Measurements from ENCODE around the gene MTHFD2L. TPM values are rescaled to one million over a fixed set of nuclear protein-coding genes. Genes with fewer than 3 reads are reported as not detected.

Gene MTHFD2L
- total and polyA plus RNA-seq, 2 donors (not counting 3 experiments of a cell fraction or from before 2014, with no cell fraction given) = 6.9 to 15.2 TPM

DNA sequence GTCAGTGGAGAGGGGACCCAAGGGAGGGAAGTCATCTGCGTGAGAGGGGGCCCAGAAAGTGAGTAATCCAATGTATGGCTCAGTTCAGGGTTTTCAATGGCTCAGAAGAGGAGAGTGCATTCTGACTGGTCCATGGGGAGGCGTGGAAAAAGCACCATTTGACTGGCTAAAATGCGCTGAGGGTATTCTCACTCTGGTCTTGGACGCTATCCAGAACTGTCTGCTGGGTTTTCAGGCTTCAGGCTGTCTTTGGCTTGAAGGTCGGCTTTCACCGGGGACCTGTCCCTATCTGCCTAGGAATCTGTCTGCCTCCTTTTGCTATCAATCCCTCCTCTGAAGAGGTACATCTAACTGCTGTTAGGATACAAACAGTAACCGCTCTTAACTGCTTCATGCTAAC lies 176.7 kb downstream of the MTHFD2L start:
- intact Hi-C loops (cut with micrococcal nuclease) (no loop called here), dilution Hi-C loops (cut with MboI; ENCODE audit: extremely low pct_ligation_motif_present, low sequenced_read_pairs) (no loop called here)
- Histone ChIP-seq H3K4me2 (ENCODE audit: insufficient read depth, low read length) (no peak overlapping the region), H3K9ac (replicated peaks; ENCODE audit: extremely low read depth, insufficient read depth, low read length) (no peak overlapping the region), H3K9me1 (replicated peaks; ENCODE audit: control insufficient read depth, extremely low read depth, insufficient read depth, low read length) (no peaks in the 10 kb centered on the region), H3K27me3 (ENCODE audit: control insufficient read depth in 2 of 2, insufficient read depth in 2 of 2, low read length in 2 of 2) (no peaks in the 10 kb centered on the region), H3K4me1 (ENCODE audit: control insufficient read depth, extremely low read depth, insufficient read depth, low read length) (peaks cover 2% of the 10 kb centered on the region), H3K79me2 (ENCODE audit: control insufficient read depth, insufficient read depth, low read length) (no peaks in the 10 kb centered on the region), H3K36me3 (ENCODE audit: control insufficient read depth in 2 of 2, extremely low read depth in 1 of 2, insufficient read depth in 2 of 2, low read length in 2 of 2) (no peaks in the 10 kb centered on the region), H4K20me1 (replicated peaks; ENCODE audit: control insufficient read depth, extremely low read depth, insufficient read depth, low read length) (no peaks in the 10 kb centered on the region), H3K4me3 (replicated peaks in 1 of 3; ENCODE audit: insufficient read depth in 1 of 3, low read depth in 1 of 3, low read length in 3 of 3) (no peak overlapping the region), H3K9me3 (replicated peaks; ENCODE audit: control insufficient read depth, insufficient read depth, low read length) (no peaks in the 10 kb centered on the region), H2AFZ (ENCODE audit: low read depth, low read length) (no peak overlapping the region), H3K27ac (ENCODE audit: insufficient read depth, low read depth, low read length) (no peak overlapping the region)
- FAIRE-seq = no peak
- ChIA-PET POLR2A (interaction anchor here (0.6 kb wide), 1 partner anchor 1076 kb away, joined by 7 read pairs; no protein-coding TSS in a partner anchor), CTCF (interaction anchor here (1.2 to 4.0 kb wide), 2 partner anchors 13 to 14 kb away, joined by 3 to 17 read pairs; no protein-coding TSS in a partner anchor)
- no TSS peak for BruUV-seq (replicated peaks)
- DNase-seq (ENCODE audit: low read depth, low spot score) = no peak
- TF ChIP-seq POLR2AphosphoS5 (IDR thresholded peaks at IDR 0.05; ENCODE audit: insufficient read depth, low read depth, low read length) (no peak), MYC (IDR thresholded peaks at IDR 0.05; ENCODE audit: low read depth, low read length) (no peak), JUN (IDR thresholded peaks at IDR 0.05; ENCODE audit: borderline replicate concordance, insufficient read depth, insufficient read length, low read depth) (no peak), EZH2 (IDR thresholded peaks at IDR 0.05; ENCODE audit: borderline replicate concordance, low read depth, low read length, severe bottlenecking) (no peak), POLR2A (IDR thresholded peaks at IDR 0.05; ENCODE audit: low read depth, low read length) (no peak), GATA2 (IDR thresholded peaks at IDR 0.05; ENCODE audit: insufficient read depth, insufficient read length, low read depth, low read length) (no peak), FOS (IDR thresholded peaks at IDR 0.05; ENCODE audit: borderline replicate concordance, insufficient read depth, low read length) (no peak)
- TF ChIP-seq, protein P1, sequence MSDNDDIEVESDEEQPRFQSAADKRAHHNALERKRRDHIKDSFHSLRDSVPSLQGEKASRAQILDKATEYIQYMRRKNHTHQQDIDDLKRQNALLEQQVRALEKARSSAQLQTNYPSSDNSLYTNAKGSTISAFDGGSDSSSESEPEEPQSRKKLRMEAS (IDR thresholded peaks at IDR 0.05; ENCODE audit: insufficient read depth, insufficient read length) = no peak
- TF ChIP-seq, protein P2, sequence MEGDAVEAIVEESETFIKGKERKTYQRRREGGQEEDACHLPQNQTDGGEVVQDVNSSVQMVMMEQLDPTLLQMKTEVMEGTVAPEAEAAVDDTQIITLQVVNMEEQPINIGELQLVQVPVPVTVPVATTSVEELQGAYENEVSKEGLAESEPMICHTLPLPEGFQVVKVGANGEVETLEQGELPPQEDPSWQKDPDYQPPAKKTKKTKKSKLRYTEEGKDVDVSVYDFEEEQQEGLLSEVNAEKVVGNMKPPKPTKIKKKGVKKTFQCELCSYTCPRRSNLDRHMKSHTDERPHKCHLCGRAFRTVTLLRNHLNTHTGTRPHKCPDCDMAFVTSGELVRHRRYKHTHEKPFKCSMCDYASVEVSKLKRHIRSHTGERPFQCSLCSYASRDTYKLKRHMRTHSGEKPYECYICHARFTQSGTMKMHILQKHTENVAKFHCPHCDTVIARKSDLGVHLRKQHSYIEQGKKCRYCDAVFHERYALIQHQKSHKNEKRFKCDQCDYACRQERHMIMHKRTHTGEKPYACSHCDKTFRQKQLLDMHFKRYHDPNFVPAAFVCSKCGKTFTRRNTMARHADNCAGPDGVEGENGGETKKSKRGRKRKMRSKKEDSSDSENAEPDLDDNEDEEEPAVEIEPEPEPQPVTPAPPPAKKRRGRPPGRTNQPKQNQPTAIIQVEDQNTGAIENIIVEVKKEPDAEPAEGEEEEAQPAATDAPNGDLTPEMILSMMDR (IDR thresholded peaks at IDR 0.05; ENCODE audit: extremely low read depth in 1 of 2, insufficient read depth in 1 of 2, low read depth in 1 of 2, low read length in 2 of 2) = no peak
